Measurements from ENCODE around the gene OPCML. TPM values are rescaled to one million over a fixed set of nuclear protein-coding genes. Genes with fewer than 3 reads are reported as not detected.

The OPCML gene
- total RNA-seq, 1 experiment from 2014 or later, result not detected

DNA sequence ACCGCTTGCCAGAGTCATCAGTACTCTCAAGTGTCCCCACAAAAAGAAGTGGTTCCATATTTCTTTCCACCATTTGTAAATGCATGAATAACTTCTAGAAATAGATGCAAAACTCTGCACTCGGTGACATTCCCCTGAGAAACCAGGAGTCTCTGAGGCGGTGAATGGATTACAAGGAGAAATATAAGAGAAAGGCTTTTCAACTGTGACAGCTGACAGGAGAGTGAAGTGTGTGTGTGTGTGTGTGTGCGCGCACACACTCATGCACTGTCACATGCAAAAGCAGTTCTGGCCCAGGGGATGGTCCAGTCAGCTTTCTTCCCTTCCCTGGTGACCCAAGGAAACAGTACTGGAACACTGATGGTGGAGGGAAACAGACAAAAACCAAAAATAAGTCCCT, 710.0 kb downstream of the OPCML start:
- TF ChIP-seq, protein P1, sequence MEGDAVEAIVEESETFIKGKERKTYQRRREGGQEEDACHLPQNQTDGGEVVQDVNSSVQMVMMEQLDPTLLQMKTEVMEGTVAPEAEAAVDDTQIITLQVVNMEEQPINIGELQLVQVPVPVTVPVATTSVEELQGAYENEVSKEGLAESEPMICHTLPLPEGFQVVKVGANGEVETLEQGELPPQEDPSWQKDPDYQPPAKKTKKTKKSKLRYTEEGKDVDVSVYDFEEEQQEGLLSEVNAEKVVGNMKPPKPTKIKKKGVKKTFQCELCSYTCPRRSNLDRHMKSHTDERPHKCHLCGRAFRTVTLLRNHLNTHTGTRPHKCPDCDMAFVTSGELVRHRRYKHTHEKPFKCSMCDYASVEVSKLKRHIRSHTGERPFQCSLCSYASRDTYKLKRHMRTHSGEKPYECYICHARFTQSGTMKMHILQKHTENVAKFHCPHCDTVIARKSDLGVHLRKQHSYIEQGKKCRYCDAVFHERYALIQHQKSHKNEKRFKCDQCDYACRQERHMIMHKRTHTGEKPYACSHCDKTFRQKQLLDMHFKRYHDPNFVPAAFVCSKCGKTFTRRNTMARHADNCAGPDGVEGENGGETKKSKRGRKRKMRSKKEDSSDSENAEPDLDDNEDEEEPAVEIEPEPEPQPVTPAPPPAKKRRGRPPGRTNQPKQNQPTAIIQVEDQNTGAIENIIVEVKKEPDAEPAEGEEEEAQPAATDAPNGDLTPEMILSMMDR (conservative IDR thresholded peaks at IDR 0.05), result no peak
- no peak for TF ChIP-seq EZH2 (IDR thresholded peaks at IDR 0.05; ENCODE audit: low read depth)
- Histone ChIP-seq H3K79me2 (ENCODE audit: low read depth) (no peaks in the 10 kb centered on the region), H3K4me2 (no peak overlapping the region), H3K27me3 (ENCODE audit: insufficient read depth, low read depth) (no peaks in the 10 kb centered on the region), H3K36me3 (ENCODE audit: low read depth) (no peaks in the 10 kb centered on the region), H3K9me2 (ENCODE audit: insufficient read depth) (no peaks in the 10 kb centered on the region), H3K4me3 (no peak overlapping the region), H3K27ac (no peak overlapping the region), H3F3A (ENCODE audit: insufficient read depth, low read depth) (no peaks in the 10 kb centered on the region), H4K20me1 (ENCODE audit: insufficient read depth) (no peaks in the 10 kb centered on the region), H3K9me3 (ENCODE audit: insufficient read depth, low read depth) (no peaks in the 10 kb centered on the region), H3K4me1 (replicated peaks; ENCODE audit: insufficient read depth) (no peaks in the 10 kb centered on the region), H2AFZ (no peak overlapping the region)
- no TSS peak for BruUV-seq (replicated peaks)
- intact Hi-C loops (cut with micrococcal nuclease; ENCODE audit: unreplicated experiment), result no loop called here
- POLR2A ChIA-PET (ENCODE audit: unreplicated experiment), result no interaction called here
- CTCF ChIA-PET, result no interaction called here
- DNase-seq, result no peak

DNA sequence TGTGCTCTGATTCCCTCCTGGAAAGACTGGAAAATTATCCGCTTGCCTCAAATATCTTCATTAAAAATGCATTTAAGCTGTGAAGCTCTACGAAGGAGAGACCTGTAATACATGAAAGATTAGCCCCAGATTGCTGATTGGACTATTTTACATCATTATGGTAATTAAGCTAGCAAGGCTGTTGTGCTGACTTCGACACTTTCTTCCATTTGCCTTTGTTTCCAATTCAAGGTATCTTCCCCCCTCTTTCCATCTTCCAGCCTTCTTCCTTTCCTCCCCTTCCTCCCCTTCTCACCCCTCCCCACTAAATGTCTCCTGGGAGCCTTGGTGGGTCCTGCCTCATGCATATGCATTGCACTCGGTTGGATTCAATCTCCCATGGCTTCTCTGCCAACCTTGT, 710.8 kb downstream of the OPCML start:
- intact Hi-C loops (cut with micrococcal nuclease; ENCODE audit: unreplicated experiment), result no loop called here
- CTCF ChIA-PET, result no interaction called here
- no peak overlapping the region for H3K27ac ChIP-seq
- no peaks in the 10 kb centered on the region for H3K9me3 ChIP-seq (ENCODE audit: insufficient read depth, low read depth)
- no peaks in the 10 kb centered on the region for H3K79me2 ChIP-seq (ENCODE audit: low read depth)
- no peaks in the 10 kb centered on the region for H3K9me2 ChIP-seq (ENCODE audit: insufficient read depth)
- no peaks in the 10 kb centered on the region for H3K27me3 ChIP-seq (ENCODE audit: insufficient read depth, low read depth)
- no TSS peak for BruUV-seq (replicated peaks)
- no peak overlapping the region for H2AFZ ChIP-seq
- no peaks in the 10 kb centered on the region for H4K20me1 ChIP-seq (ENCODE audit: insufficient read depth)
- POLR2A ChIA-PET (ENCODE audit: unreplicated experiment), result no interaction called here
- no peaks in the 10 kb centered on the region for H3K4me1 ChIP-seq (replicated peaks; ENCODE audit: insufficient read depth)
- H3K36me3 ChIP-seq (ENCODE audit: low read depth), result no peaks in the 10 kb centered on the region
- TF ChIP-seq, protein P1 (conservative IDR thresholded peaks at IDR 0.05), result no peak
- no peak for TF ChIP-seq EZH2 (IDR thresholded peaks at IDR 0.05; ENCODE audit: low read depth)
- H3K4me2 ChIP-seq, result no peak overlapping the region
- no peak for DNase-seq
- H3F3A ChIP-seq (ENCODE audit: insufficient read depth, low read depth), result no peaks in the 10 kb centered on the region
- H3K4me3 ChIP-seq, result no peak overlapping the region

DNA sequence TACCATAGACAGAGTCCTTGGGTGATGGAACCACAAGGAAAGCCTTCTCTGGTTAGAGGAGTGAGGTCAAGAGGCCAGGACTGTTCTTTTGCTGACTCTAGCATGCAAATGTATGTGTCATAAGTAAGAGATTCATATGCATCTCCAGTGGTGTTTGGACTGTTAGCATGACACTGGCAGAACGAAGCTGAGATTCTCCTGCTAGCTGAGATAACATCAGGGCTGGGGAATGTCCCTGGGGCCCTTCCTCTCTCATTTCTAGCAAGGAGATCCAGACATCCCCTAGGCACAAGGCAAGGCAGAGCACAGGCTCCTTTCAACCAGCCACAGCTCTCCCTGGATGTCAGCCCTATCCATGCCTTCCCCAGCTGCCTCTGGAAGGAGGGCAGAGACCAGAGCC, 711.3 kb downstream of the OPCML start:
- intact Hi-C loops (cut with micrococcal nuclease; ENCODE audit: unreplicated experiment), result no loop called here
- no peak for DNase-seq
- no peaks in the 10 kb centered on the region for H3K36me3 ChIP-seq (ENCODE audit: low read depth)
- no peaks in the 10 kb centered on the region for H3K79me2 ChIP-seq (ENCODE audit: low read depth)
- POLR2A ChIA-PET (ENCODE audit: unreplicated experiment), result no interaction called here
- H3K4me2 ChIP-seq, result no peak overlapping the region
- CTCF ChIA-PET, result no interaction called here
- H4K20me1 ChIP-seq (ENCODE audit: insufficient read depth), result no peaks in the 10 kb centered on the region
- no peaks in the 10 kb centered on the region for H3K27me3 ChIP-seq (ENCODE audit: insufficient read depth, low read depth)
- no TSS peak for BruUV-seq (replicated peaks)
- H3K4me3 ChIP-seq, result no peak overlapping the region
- TF ChIP-seq, protein P1 (conservative IDR thresholded peaks at IDR 0.05), result no peak
- no peak for TF ChIP-seq EZH2 (IDR thresholded peaks at IDR 0.05; ENCODE audit: low read depth)
- H3K9me2 ChIP-seq (ENCODE audit: insufficient read depth), result no peaks in the 10 kb centered on the region
- H3K9me3 ChIP-seq (ENCODE audit: insufficient read depth, low read depth), result no peaks in the 10 kb centered on the region
- H3K4me1 ChIP-seq (replicated peaks; ENCODE audit: insufficient read depth), result no peaks in the 10 kb centered on the region
- H3K27ac ChIP-seq, result no peak overlapping the region
- no peak overlapping the region for H2AFZ ChIP-seq
- H3F3A ChIP-seq (ENCODE audit: insufficient read depth, low read depth), result no peaks in the 10 kb centered on the region

All from PC-9 (cell line).